Fibroblast of lung (primary cell): Measurements from ENCODE around the gene CLN3. TPM values are rescaled to one million over a fixed set of nuclear protein-coding genes. Genes with fewer than 3 reads are reported as not detected.

Experiments
- DNase-seq, 2 donors: peaks; one replicate each; pipeline versions ENCODE4 v3.0.0 to v3.0.0-alpha.2; 2010; ENCODE audit warnings: low read depth in 2 of 2
- H2AFZ ChIP-seq: 2 replicates; pipeline ENCODE4 v1.5.1; 2012; ENCODE audit warnings: low read length, control low read depth, inconsistent platforms
- H3K27ac ChIP-seq: 2 replicates; pipeline ENCODE4 v1.5.1; 2011; ENCODE audit warnings: low read length, control low read depth; ENCODE audit not compliant: insufficient read depth
- H3K27me3 ChIP-seq: 2 replicates; pipeline ENCODE4 v1.5.1; 2011; ENCODE audit warnings: mild to moderate bottlenecking, low read length; ENCODE audit not compliant: control insufficient read depth, insufficient read depth
- H3K36me3 ChIP-seq: 2 replicates; pipeline ENCODE4 v1.5.1; 2011; ENCODE audit warnings: low read length; ENCODE audit not compliant: control insufficient read depth, insufficient read depth
- H3K4me1 ChIP-seq: 2 replicates; pipeline ENCODE4 v1.5.1; 2011; ENCODE audit warnings: low read length; ENCODE audit not compliant: control insufficient read depth, insufficient read depth; ENCODE audit errors: extremely low read depth
- H3K4me2 ChIP-seq: 2 replicates; pipeline ENCODE4 v1.5.1; 2011; ENCODE audit warnings: low read length, control low read depth; ENCODE audit not compliant: insufficient read depth; ENCODE audit errors: extremely low read depth
- H3K4me3 ChIP-seq, 4 experiments: fragments of 200-600 bp in 1 of 4; sonication (generic) in 1 of 4; replicated peaks in 1 of 4; 2 replicates each; pipeline ENCODE4 v1.5.1; 2011 to 2016; ENCODE audit warnings: low read length in 4 of 4, low read depth in 3 of 4, mild to moderate bottlenecking in 3 of 4, control low read depth in 2 of 4, inconsistent platforms in 1 of 4, mixed read lengths in 1 of 4; ENCODE audit not compliant: insufficient read depth in 1 of 4; ENCODE audit errors: control extremely low read depth in 1 of 4
- H3K79me2 ChIP-seq: 2 replicates; pipeline ENCODE4 v1.5.1; 2012; ENCODE audit warnings: mild to moderate bottlenecking, low read length, inconsistent platforms; ENCODE audit not compliant: control insufficient read depth, insufficient read depth
- H3K9ac ChIP-seq: 2 replicates; pipeline ENCODE4 v1.5.1; 2011; ENCODE audit warnings: mild to moderate bottlenecking, low read length, control low read depth; ENCODE audit not compliant: insufficient read depth
- H3K9me3 ChIP-seq: 2 replicates; pipeline ENCODE4 v1.5.1; 2012; ENCODE audit warnings: low read depth, low read length; ENCODE audit not compliant: control insufficient read depth, insufficient read depth
- H4K20me1 ChIP-seq: 2 replicates; pipeline ENCODE4 v1.5.1; 2011; ENCODE audit warnings: low read length; ENCODE audit not compliant: control insufficient read depth, insufficient read depth; ENCODE audit errors: extremely low read depth
- EZH2 ChIP-seq: IDR thresholded peaks from 2 replicates; pipeline ENCODE4 v1.5.1; 2012; ENCODE audit warnings: low read length, control low read depth, mild to moderate bottlenecking; ENCODE audit errors: missing control alignments
- polyA plus RNA-seq, 2 donors: library from polyadenylated mRNA; depleted of rRNA in 1 of 2; stranded (reverse) in 1 of 2; unstranded in 1 of 2; fragments of >200 nt; gene quantifications; 2 replicates each; pipeline ENCODE4 v1.2.1, GENCODE V29; 2011 to 2012; ENCODE audit warnings: missing spikeins in 1 of 2
- total RNA-seq: library from RNA; depleted of rRNA; stranded (reverse); fragments of >200 nt; gene quantifications from 2 replicates; pipeline ENCODE4 v1.2.1, GENCODE V29; 2014
- TF ChIP-seq, protein P1 (sequence below), 2 donors: IDR thresholded peaks in 1 of 2; conservative IDR thresholded peaks in 1 of 2; 1 replicate in 1 of 2; 2 replicates in 1 of 2; pipeline ENCODE4 v1.5.1; 2011 to 2012; ENCODE audit warnings: low read length in 2 of 2, control low read depth in 1 of 2, inconsistent platforms in 1 of 2, low read depth in 1 of 2, mild to moderate bottlenecking in 1 of 2

The CLN3 gene
- total and polyA plus RNA-seq, 2 donors (not counting 1 experiment from before 2014, with no cell fraction given): 19.5 to 23.3 TPM

DNA sequence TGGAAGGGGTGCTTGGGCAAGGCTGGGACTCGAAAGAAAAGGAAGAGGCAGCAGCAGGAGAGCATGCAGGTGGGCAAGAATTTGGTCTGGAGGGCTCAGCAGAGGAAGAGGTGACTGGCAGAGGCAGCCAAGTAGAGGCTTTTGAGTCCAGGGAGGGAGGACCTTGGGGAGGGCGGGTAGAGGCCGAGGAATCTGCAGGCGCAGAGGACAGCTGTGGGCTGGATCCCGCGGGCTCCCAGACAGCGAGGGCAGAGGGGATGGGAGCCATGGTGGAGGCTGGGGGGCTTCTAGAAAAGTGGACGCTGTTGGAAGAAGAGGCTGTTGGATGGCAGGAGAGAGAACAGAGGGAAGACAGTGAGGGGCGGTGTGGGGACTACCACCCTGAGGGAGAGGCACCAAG is 5.5 kb upstream of the CLN3 start:
- Histone ChIP-seq H3K27me3 (peaks cover 7% of the 10 kb centered on the region), H3K27ac (no peak overlapping the region), H3K79me2 (no peaks in the 10 kb centered on the region), H3K9me3 (no peaks in the 10 kb centered on the region), H2AFZ (no peak overlapping the region), H3K4me2 (no peak overlapping the region), H3K4me1 (no peaks in the 10 kb centered on the region), H3K36me3 (no peaks in the 10 kb centered on the region), H4K20me1 (no peaks in the 10 kb centered on the region), H3K4me3 (no peak overlapping the region), H3K9ac (no peak overlapping the region)
- peak; percentile 29 for TF ChIP-seq EZH2
- TF ChIP-seq, protein P1, sequence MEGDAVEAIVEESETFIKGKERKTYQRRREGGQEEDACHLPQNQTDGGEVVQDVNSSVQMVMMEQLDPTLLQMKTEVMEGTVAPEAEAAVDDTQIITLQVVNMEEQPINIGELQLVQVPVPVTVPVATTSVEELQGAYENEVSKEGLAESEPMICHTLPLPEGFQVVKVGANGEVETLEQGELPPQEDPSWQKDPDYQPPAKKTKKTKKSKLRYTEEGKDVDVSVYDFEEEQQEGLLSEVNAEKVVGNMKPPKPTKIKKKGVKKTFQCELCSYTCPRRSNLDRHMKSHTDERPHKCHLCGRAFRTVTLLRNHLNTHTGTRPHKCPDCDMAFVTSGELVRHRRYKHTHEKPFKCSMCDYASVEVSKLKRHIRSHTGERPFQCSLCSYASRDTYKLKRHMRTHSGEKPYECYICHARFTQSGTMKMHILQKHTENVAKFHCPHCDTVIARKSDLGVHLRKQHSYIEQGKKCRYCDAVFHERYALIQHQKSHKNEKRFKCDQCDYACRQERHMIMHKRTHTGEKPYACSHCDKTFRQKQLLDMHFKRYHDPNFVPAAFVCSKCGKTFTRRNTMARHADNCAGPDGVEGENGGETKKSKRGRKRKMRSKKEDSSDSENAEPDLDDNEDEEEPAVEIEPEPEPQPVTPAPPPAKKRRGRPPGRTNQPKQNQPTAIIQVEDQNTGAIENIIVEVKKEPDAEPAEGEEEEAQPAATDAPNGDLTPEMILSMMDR (conservative IDR thresholded peaks at IDR 0.05 in 1 of 2, IDR thresholded peaks at IDR 0.05 in 1 of 2; ENCODE audit: low read depth in 1 of 2, low read length in 2 of 2): no peak
- DNase-seq: no peak

- no peaks in the 10 kb centered on the region for H3K4me1 ChIP-seq
- H3K9ac ChIP-seq: no peak overlapping the region
- H3K9me3 ChIP-seq: no peaks in the 10 kb centered on the region
- no peaks in the 10 kb centered on the region for H4K20me1 ChIP-seq
- DNase-seq: no peak
- no peaks in the 10 kb centered on the region for H3K79me2 ChIP-seq
- H3K36me3 ChIP-seq: no peaks in the 10 kb centered on the region
- no peak overlapping the region for H3K4me3 ChIP-seq
- H3K27ac ChIP-seq: no peak overlapping the region
- no peak overlapping the region for H3K4me2 ChIP-seq
- no peak overlapping the region for H2AFZ ChIP-seq
- peaks cover 2% of the 10 kb centered on the region for H3K27me3 ChIP-seq
- TF ChIP-seq EZH2: no peak
- TF ChIP-seq, protein P1 (conservative IDR thresholded peaks at IDR 0.05 in 1 of 2, IDR thresholded peaks at IDR 0.05 in 1 of 2; ENCODE audit: low read depth in 1 of 2, low read length in 2 of 2): no peak
These were observed 5.0 kb upstream of the CLN3 start for GRCh38 chr16:28496844-28497243.

GRCh38 chr16:28495795-28496749 is 4.2 kb upstream of the CLN3 start:
- no peak overlapping the region for H3K4me3 ChIP-seq
- TF ChIP-seq EZH2: no peak
- TF ChIP-seq, protein P1 (conservative IDR thresholded peaks at IDR 0.05 in 1 of 2, IDR thresholded peaks at IDR 0.05 in 1 of 2; ENCODE audit: low read depth in 1 of 2, low read length in 2 of 2): no peak
- H3K36me3 ChIP-seq: no peaks in the 10 kb centered on the region
- H2AFZ ChIP-seq: no peak overlapping the region
- no peak overlapping the region for H3K27ac ChIP-seq
- H3K4me1 ChIP-seq: no peaks in the 10 kb centered on the region
- H3K79me2 ChIP-seq: peaks cover 3% of the 10 kb centered on the region
- H3K9ac ChIP-seq: no peak overlapping the region
- H3K27me3 ChIP-seq: peaks cover 2% of the 10 kb centered on the region
- no peak overlapping the region for H3K4me2 ChIP-seq
- no peak for DNase-seq
- H4K20me1 ChIP-seq: no peaks in the 10 kb centered on the region
- no peaks in the 10 kb centered on the region for H3K9me3 ChIP-seq
